HCT116 (cell line): ENCODE data around the gene GAL3ST2. TPM values are rescaled to one million over a fixed set of nuclear protein-coding genes. Genes with fewer than 3 reads are reported as not detected.

ENCODE experiments used
- ATAC-seq: fragments of 200-7000 bp; cut with Tn5 transposase; 2 replicates; pipeline ENCODE4 v1.9.1; 2020; ENCODE audit warnings: mild to moderate bottlenecking, moderate library complexity
- BruUV-seq: library from RNA; stranded (reverse); fragments of 400-500 nt; replicated peaks from 2 replicates; lab custom pipeline; 2021; lab: Mats Ljungman, UMichigan
- CTCF ChIA-PET: fragments of 300-600 bp; sonication (Branson Sonifier 250); formaldehyde crosslinking; loops from one replicate; lab custom pipeline; 2021; ENCODE audit warnings: antibody characterized with exemption; lab: Charles Lee
- POLR2A ChIA-PET: fragments of 300-600, 350-600 bp; sonication (Branson Sonifier 250); formaldehyde crosslinking; loops from one replicate; lab custom pipeline; 2021; ENCODE audit warnings: antibody characterized with exemption; lab: Charles Lee
- RAD21 ChIA-PET, 2 experiments: fragments of 300-600 bp; sonication (Branson Sonifier 250); formaldehyde crosslinking; loops; one replicate each; lab custom pipeline; 2023; ENCODE audit warnings: low total read pairs in 2 of 2; ENCODE audit not compliant: uncharacterized antibody in 2 of 2, unreplicated experiment in 2 of 2, low non-redundant PET in 1 of 2; lab: Charles Lee
- DNase-seq: peaks from one replicate; pipeline ENCODE4 v3.0.0-alpha.2; 2010; ENCODE audit warnings: low read depth, low spot score
- H2AFZ ChIP-seq: fragments of 200-600 bp; shearing (Covaris generic), sonication (generic); 2 replicates; pipeline ENCODE4 v1.6.1; 2017; ENCODE audit warnings: low read depth, mixed run types, mixed read lengths, antibody characterized with exemption, low read length; ENCODE audit not compliant: poor library complexity, severe bottlenecking
- H3K27ac ChIP-seq: 2 replicates; pipeline ENCODE4 v1.5.1; 2012; ENCODE audit warnings: low read depth, low read length
- H3K27me3 ChIP-seq: fragments of 200-600 bp; sonication (generic); 2 replicates; pipeline ENCODE4 v1.6.1; 2016; ENCODE audit warnings: mixed run types, low read length, mixed read lengths; ENCODE audit not compliant: insufficient read depth
- H3K36me3 ChIP-seq, 2 experiments: fragments of 200-500 bp in 1 of 2; fragments of 200-600 bp in 1 of 2; sonication (Bioruptor generic) in 1 of 2; sonication (generic) in 1 of 2; 2 replicates each; pipeline versions ENCODE4 v1.5.1 to v1.6.1; 2014 to 2016; ENCODE audit warnings: low read length in 2 of 2, inconsistent platforms in 1 of 2, mixed read lengths in 1 of 2, mixed run types in 1 of 2; ENCODE audit not compliant: insufficient read depth in 2 of 2, control insufficient read depth in 1 of 2
- H3K4me1 ChIP-seq, 2 experiments: fragments of 200-600 bp in 1 of 2; sonication (generic) in 1 of 2; 2 replicates each; pipeline versions ENCODE4 v1.5.1 to v1.6.1; 2012 to 2017; ENCODE audit warnings: low read length in 2 of 2, inconsistent platforms in 1 of 2, mild to moderate bottlenecking in 1 of 2, mixed read lengths in 1 of 2, mixed run types in 1 of 2, moderate library complexity in 1 of 2; ENCODE audit not compliant: insufficient read depth in 2 of 2, control insufficient read depth in 1 of 2
- H3K4me2 ChIP-seq: fragments of 200-600 bp; sonication (generic); 2 replicates; pipeline ENCODE4 v1.6.1; 2017; ENCODE audit warnings: mixed run types, low read length, mixed read lengths
- H3K4me3 ChIP-seq, 2 experiments: fragments of 200-600 bp in 1 of 2; sonication (generic) in 1 of 2; replicated peaks in 1 of 2; 2 replicates each; pipeline ENCODE4 v1.5.1; 2011 to 2016; ENCODE audit warnings: low read length in 2 of 2, control low read depth in 1 of 2, low read depth in 1 of 2, mild to moderate bottlenecking in 1 of 2, mixed read lengths in 1 of 2, mixed run types in 1 of 2
- H3K79me2 ChIP-seq: fragments of 200-600 bp; sonication (generic); 2 replicates; pipeline ENCODE4 v1.6.1; 2017; ENCODE audit warnings: mild to moderate bottlenecking, mixed run types, low read length, moderate library complexity, mixed read lengths; ENCODE audit not compliant: insufficient read depth
- H3K9ac ChIP-seq: fragments of 200-600 bp; sonication (generic); 2 replicates; pipeline ENCODE4 v1.6.1; 2016; ENCODE audit warnings: low read length, mixed read lengths
- H3K9me2 ChIP-seq: fragments of 200-600 bp; sonication (generic), shearing (Covaris generic); 2 replicates; pipeline ENCODE4 v1.6.1; 2017; ENCODE audit warnings: mixed run types, mild to moderate bottlenecking, moderate library complexity; ENCODE audit not compliant: insufficient read depth
- H3K9me3 ChIP-seq, 2 experiments: fragments of 200-500 bp in 1 of 2; fragments of 200-600 bp in 1 of 2; sonication (Bioruptor generic) in 1 of 2; sonication (generic) in 1 of 2; 2 replicates each; pipeline ENCODE4 v1.6.1; 2014 to 2017; ENCODE audit warnings: low read length in 2 of 2, mixed read lengths in 2 of 2, inconsistent platforms in 1 of 2, low read depth in 1 of 2, mild to moderate bottlenecking in 1 of 2, mixed run types in 1 of 2, moderate library complexity in 1 of 2; ENCODE audit not compliant: control insufficient read depth in 1 of 2, insufficient read depth in 1 of 2
- H4K20me1 ChIP-seq: fragments of 200-600 bp; sonication (generic), shearing (Covaris generic); 2 replicates; pipeline ENCODE4 v1.6.1; 2017; ENCODE audit warnings: mixed run types, mild to moderate bottlenecking, moderate library complexity; ENCODE audit not compliant: insufficient read depth
- CEBPB ChIP-seq: IDR thresholded peaks from 2 replicates; pipeline ENCODE4 v1.6.1; 2012; ENCODE audit warnings: low read depth
- ELF1 ChIP-seq: IDR thresholded peaks from 2 replicates; pipeline ENCODE4 v1.6.1; 2012; ENCODE audit warnings: low read depth, borderline replicate concordance
- EZH2 ChIP-seq: fragments of 200-600 bp; sonication (generic); IDR thresholded peaks from 2 replicates; pipeline ENCODE4 v1.6.1; 2017; ENCODE audit warnings: antibody characterized with exemption, mixed run types
- JUND ChIP-seq: IDR thresholded peaks from 2 replicates; pipeline ENCODE4 v1.6.1; 2012
- POLR2A ChIP-seq: IDR thresholded peaks from 2 replicates; pipeline ENCODE4 v1.7.0; 2011; ENCODE audit warnings: borderline replicate concordance; ENCODE audit not compliant: insufficient read depth, insufficient read length; ENCODE audit errors: extremely low read depth
- POLR2AphosphoS5 ChIP-seq: IDR thresholded peaks from 2 replicates; pipeline ENCODE4 v1.6.1; 2011; ENCODE audit warnings: mild to moderate bottlenecking, low read depth, low read length, moderate library complexity
- SIN3A ChIP-seq: IDR thresholded peaks from 2 replicates; pipeline ENCODE4 v1.6.1; 2012; ENCODE audit warnings: low read depth
- SP1 ChIP-seq: IDR thresholded peaks from 2 replicates; pipeline ENCODE4 v1.6.1; 2012; ENCODE audit warnings: low read depth
- SRF ChIP-seq: IDR thresholded peaks from 2 replicates; pipeline ENCODE4 v1.6.1; 2012; ENCODE audit warnings: low read depth
- TCF7L2 ChIP-seq: IDR thresholded peaks from 2 replicates; pipeline ENCODE4 v1.7.0; 2011; ENCODE audit warnings: borderline replicate concordance, inconsistent platforms; ENCODE audit not compliant: insufficient read depth, insufficient read length; ENCODE audit errors: extremely low read depth
- ZFX ChIP-seq: fragments of 450-650 bp; IDR thresholded peaks from 2 replicates; pipeline ENCODE4 v1.6.1; 2017
- intact Hi-C: fragments of 100-400 bp; cut with micrococcal nuclease; formaldehyde crosslinking; loops from 2 replicates; pipeline ENCODE4 v1.10.0; 2022
- total RNA-seq: library from RNA; stranded (reverse); gene quantifications from one replicate; pipeline ENCODE4 v1.2.1, GENCODE V29; 2021; ENCODE audit not compliant: unreplicated experiment
- TF ChIP-seq, protein P1 (sequence below): IDR thresholded peaks from 2 replicates; pipeline ENCODE4 v1.6.1; 2012
- TF ChIP-seq, protein P2 (sequence below): IDR thresholded peaks from 2 replicates; pipeline ENCODE4 v1.6.1; 2012; ENCODE audit warnings: low read depth
- TF ChIP-seq, protein P3 (sequence below): IDR thresholded peaks from 2 replicates; pipeline ENCODE4 v1.6.1; 2012
- TF ChIP-seq, protein P4 (sequence below), 3 experiments: fragments of 200-600 bp in 1 of 3; sonication (generic) in 1 of 3; IDR thresholded peaks in 2 of 3; conservative IDR thresholded peaks in 1 of 3; 2 replicates each; pipeline ENCODE4 v1.5.1; 2012 to 2017; ENCODE audit warnings: low read depth in 2 of 3, low read length in 2 of 3, antibody characterized with exemption in 1 of 3, borderline replicate concordance in 1 of 3, control low read depth in 1 of 3, mild to moderate bottlenecking in 1 of 3, mixed read lengths in 1 of 3, mixed run types in 1 of 3, moderate library complexity in 1 of 3; ENCODE audit not compliant: insufficient read depth in 1 of 3

The GAL3ST2 gene
- total RNA-seq, 1 experiment from 2014 or later: 0.44 TPM

- peak within 1 kb of the TSS; percentile 88 for H3K9ac ChIP-seq
- H3K36me3 ChIP-seq: no peaks in the 10 kb centered on the region
- no peaks in the 10 kb centered on the region for H4K20me1 ChIP-seq
- no peaks in the 10 kb centered on the region for H3K27me3 ChIP-seq
- DNase-seq (peak; percentile 47), ATAC-seq (peak; percentile 90)
- TF ChIP-seq, protein P1, sequence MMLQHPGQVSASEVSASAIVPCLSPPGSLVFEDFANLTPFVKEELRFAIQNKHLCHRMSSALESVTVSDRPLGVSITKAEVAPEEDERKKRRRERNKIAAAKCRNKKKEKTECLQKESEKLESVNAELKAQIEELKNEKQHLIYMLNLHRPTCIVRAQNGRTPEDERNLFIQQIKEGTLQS: no peak
- TF ChIP-seq JUND (no peak), POLR2AphosphoS5 (peak; percentile 95), SRF (no peak), SP1 (no peak), CEBPB (no peak), SIN3A (0 out of 2 replicates have a peak, but pooled peaks have one; percentile 18), ZFX (peak; percentile 81; the same call in 1 of the 2 replicates), EZH2 (no peak), ELF1 (no peak), TCF7L2 (no peak), POLR2A (peak; percentile 85)
- TF ChIP-seq, protein P2, sequence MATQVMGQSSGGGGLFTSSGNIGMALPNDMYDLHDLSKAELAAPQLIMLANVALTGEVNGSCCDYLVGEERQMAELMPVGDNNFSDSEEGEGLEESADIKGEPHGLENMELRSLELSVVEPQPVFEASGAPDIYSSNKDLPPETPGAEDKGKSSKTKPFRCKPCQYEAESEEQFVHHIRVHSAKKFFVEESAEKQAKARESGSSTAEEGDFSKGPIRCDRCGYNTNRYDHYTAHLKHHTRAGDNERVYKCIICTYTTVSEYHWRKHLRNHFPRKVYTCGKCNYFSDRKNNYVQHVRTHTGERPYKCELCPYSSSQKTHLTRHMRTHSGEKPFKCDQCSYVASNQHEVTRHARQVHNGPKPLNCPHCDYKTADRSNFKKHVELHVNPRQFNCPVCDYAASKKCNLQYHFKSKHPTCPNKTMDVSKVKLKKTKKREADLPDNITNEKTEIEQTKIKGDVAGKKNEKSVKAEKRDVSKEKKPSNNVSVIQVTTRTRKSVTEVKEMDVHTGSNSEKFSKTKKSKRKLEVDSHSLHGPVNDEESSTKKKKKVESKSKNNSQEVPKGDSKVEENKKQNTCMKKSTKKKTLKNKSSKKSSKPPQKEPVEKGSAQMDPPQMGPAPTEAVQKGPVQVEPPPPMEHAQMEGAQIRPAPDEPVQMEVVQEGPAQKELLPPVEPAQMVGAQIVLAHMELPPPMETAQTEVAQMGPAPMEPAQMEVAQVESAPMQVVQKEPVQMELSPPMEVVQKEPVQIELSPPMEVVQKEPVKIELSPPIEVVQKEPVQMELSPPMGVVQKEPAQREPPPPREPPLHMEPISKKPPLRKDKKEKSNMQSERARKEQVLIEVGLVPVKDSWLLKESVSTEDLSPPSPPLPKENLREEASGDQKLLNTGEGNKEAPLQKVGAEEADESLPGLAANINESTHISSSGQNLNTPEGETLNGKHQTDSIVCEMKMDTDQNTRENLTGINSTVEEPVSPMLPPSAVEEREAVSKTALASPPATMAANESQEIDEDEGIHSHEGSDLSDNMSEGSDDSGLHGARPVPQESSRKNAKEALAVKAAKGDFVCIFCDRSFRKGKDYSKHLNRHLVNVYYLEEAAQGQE: no peak
- TF ChIP-seq, protein P3, sequence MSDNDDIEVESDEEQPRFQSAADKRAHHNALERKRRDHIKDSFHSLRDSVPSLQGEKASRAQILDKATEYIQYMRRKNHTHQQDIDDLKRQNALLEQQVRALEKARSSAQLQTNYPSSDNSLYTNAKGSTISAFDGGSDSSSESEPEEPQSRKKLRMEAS: peak; percentile 62
- TF ChIP-seq, protein P4, sequence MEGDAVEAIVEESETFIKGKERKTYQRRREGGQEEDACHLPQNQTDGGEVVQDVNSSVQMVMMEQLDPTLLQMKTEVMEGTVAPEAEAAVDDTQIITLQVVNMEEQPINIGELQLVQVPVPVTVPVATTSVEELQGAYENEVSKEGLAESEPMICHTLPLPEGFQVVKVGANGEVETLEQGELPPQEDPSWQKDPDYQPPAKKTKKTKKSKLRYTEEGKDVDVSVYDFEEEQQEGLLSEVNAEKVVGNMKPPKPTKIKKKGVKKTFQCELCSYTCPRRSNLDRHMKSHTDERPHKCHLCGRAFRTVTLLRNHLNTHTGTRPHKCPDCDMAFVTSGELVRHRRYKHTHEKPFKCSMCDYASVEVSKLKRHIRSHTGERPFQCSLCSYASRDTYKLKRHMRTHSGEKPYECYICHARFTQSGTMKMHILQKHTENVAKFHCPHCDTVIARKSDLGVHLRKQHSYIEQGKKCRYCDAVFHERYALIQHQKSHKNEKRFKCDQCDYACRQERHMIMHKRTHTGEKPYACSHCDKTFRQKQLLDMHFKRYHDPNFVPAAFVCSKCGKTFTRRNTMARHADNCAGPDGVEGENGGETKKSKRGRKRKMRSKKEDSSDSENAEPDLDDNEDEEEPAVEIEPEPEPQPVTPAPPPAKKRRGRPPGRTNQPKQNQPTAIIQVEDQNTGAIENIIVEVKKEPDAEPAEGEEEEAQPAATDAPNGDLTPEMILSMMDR (IDR thresholded peaks at IDR 0.05 in 2 of 3, conservative IDR thresholded peaks at IDR 0.05 in 1 of 3; ENCODE audit: borderline replicate concordance in 1 of 3, insufficient read depth in 1 of 3, low read depth in 2 of 3, low read length in 2 of 3): no peak
- H3K4me1 ChIP-seq: peaks cover 13 to 26% of the 10 kb centered on the region in 2 experiments; a peak in 2 of 4 replicates
- no peak within 1 kb of the TSS for H2AFZ ChIP-seq
- intact Hi-C loops: loop anchor here (2.0 to 5.0 kb wide), 4 partner anchors 34 to 187 kb away; partner anchors contain the start of gene DTYMK
- H3K4me2 ChIP-seq: peak within 1 kb of the TSS; percentile 85
- peak within 1 kb of the TSS; percentile 74 to 85 for H3K4me3 ChIP-seq
- no peaks in the 10 kb centered on the region; the same call in 1 of the 2 replicates for H3K79me2 ChIP-seq
- ChIA-PET RAD21 (interaction anchor here in 1 of 2 experiments (0.9 kb wide), 1 partner anchor 34 kb away, joined by 6 read pairs; no protein-coding TSS in a partner anchor), POLR2A (interaction anchor here (0.5 to 1.7 kb wide), 3 partner anchors 25 to 87 kb away, joined by 3 to 5 read pairs (median 5); partner anchors contain the start of gene ING5), CTCF (interaction anchor here (1.3 kb wide), 2 partner anchors 33 to 142 kb away, joined by 4 to 5 read pairs; partner anchors contain the start of gene ING5)
- peaks cover 0 to 3% of the 10 kb centered on the region in 2 experiments; a peak in 1 of 4 replicates for H3K9me3 ChIP-seq
- peak within 1 kb of the TSS; percentile 99 for H3K27ac ChIP-seq
- no peaks in the 10 kb centered on the region for H3K9me2 ChIP-seq
- BruUV-seq: no TSS peak
Measured at GRCh38 chr2:241734467-241735208, 42.0 kb upstream of the GAL3ST2 start, which contains the start of gene D2HGDH. TSS of gene D2HGDH (plus strand) at chr2:241734630. CDS start at chr2:241735225, 595 bp downstream.
